HG02870 (cell line): ENCODE data around the gene DDB1.

ENCODE experiments used
- ATAC-seq: cut with Tn5 transposase; IDR thresholded peaks from one replicate; pipeline ENCODE4 v1.9.1; 2021; ENCODE audit warnings: mild to moderate bottlenecking, moderate library complexity; ENCODE audit not compliant: unreplicated experiment

The DDB1 gene

GRCh38 chr11:61332797-61333549 lies at the start of gene DDB1, which contains the start of gene TKFC:
DDB1 (minus strand) TSS chr11:61333105; CDS start chr11:61332968, 137 bp downstream.
TKFC (plus strand) TSS chr11:61333228; CDS start chr11:61334729, 1,501 bp downstream.
- ATAC-seq, result peak; percentile 86

GRCh38 chr11:61380884-61381283 lies 48.0 kb upstream of the DDB1 start:
- no peak for ATAC-seq

- no peak for ATAC-seq
These were observed 45.9 kb upstream of the DDB1 start for GRCh38 chr11:61378713-61379313.

GRCh38 chr11:61377461-61378160 lies 44.7 kb upstream of the DDB1 start:
- ATAC-seq, result no peak

- no peak for ATAC-seq
These were observed 42.8 kb upstream of the DDB1 start for GRCh38 chr11:61375761-61376108.

GRCh38 chr11:61372659-61373420 lies 39.9 kb upstream of the DDB1 start:
- ATAC-seq, result no peak

GRCh38 chr11:61370349-61371005 lies 37.6 kb upstream of the DDB1 start:
- ATAC-seq, result no peak

- ATAC-seq, result peak; percentile 58
These were observed 36.8 kb upstream of the DDB1 start for GRCh38 chr11:61369372-61370348.

- ATAC-seq, result no peak
These were observed 35.7 kb upstream of the DDB1 start for GRCh38 chr11:61368646-61369045.

GRCh38 chr11:61367406-61367805 lies 34.5 kb upstream of the DDB1 start:
- no peak for ATAC-seq

- no peak for ATAC-seq
These were observed 31.2 kb upstream of the DDB1 start for GRCh38 chr11:61364012-61364675.

GRCh38 chr11:61362542-61362875 lies 29.6 kb upstream of the DDB1 start:
- no peak for ATAC-seq

GRCh38 chr11:61361741-61362541 lies 29.0 kb upstream of the DDB1 start, which contains the start of the genes CYB561A3 and TMEM138:
CYB561A3 (minus strand) TSS chr11:61361882; CDS start chr11:61356713, 5,169 bp downstream.
TMEM138 (plus strand) TSS chr11:61362374; CDS start chr11:61364391, 2,017 bp downstream.
- peak; percentile 82 for ATAC-seq

GRCh38 chr11:61361237-61361740 lies 28.4 kb upstream of the DDB1 start:
- ATAC-seq, result no peak

GRCh38 chr11:61359516-61359915 lies 26.6 kb upstream of the DDB1 start:
- no peak for ATAC-seq

- no peak for ATAC-seq
These were observed 25.7 kb upstream of the DDB1 start for GRCh38 chr11:61358566-61358965.

- ATAC-seq, result no peak
These were observed 25.0 kb upstream of the DDB1 start for GRCh38 chr11:61357894-61358239.
